Retinal pigment epithelial cell (primary cell): Measurements from ENCODE around the gene ACVR1B.

Experiments used
- DNase-seq: peaks from one replicate; pipeline ENCODE4 v3.0.0-alpha.2; 2010; ENCODE audit warnings: low read depth
- H3K4me3 ChIP-seq: 2 replicates; pipeline ENCODE4 v1.5.1; 2011; ENCODE audit warnings: mild to moderate bottlenecking, low read length, control low read depth, moderate library complexity
- TF ChIP-seq, protein P1 (sequence below): conservative IDR thresholded peaks from 2 replicates; pipeline ENCODE4 v1.5.1; 2011; ENCODE audit warnings: low read depth, low read length, control low read depth, inconsistent platforms

Gene ACVR1B

DNA sequence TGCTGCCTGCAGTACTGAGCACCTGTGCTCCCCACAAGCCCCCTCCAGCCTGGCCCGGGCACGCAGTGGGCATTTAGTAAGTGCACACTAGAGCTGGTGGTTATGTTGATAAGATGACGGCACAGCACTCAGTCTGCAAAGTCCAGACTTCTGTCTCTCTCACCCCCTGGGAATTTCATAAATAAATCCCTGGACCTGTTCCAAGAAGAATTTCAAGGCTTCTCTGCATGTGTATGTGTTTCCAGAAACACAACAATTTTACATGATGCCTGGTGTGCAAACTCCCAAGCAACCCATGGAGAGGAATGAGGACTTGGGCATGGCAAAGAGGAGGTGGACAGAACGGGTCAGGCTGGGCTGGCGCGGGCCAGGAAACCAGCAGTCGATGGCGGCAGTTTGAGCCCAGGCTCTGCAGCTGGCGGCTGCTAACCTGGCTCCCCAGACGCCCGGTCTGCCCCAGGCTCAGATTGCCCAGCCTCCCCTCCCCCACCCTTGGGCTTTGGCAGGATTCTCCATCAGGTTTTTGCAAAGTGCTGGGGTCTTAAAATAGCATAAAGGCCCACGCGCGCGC, 10.4 kb upstream of the ACVR1B start:
- TF ChIP-seq, protein P1, sequence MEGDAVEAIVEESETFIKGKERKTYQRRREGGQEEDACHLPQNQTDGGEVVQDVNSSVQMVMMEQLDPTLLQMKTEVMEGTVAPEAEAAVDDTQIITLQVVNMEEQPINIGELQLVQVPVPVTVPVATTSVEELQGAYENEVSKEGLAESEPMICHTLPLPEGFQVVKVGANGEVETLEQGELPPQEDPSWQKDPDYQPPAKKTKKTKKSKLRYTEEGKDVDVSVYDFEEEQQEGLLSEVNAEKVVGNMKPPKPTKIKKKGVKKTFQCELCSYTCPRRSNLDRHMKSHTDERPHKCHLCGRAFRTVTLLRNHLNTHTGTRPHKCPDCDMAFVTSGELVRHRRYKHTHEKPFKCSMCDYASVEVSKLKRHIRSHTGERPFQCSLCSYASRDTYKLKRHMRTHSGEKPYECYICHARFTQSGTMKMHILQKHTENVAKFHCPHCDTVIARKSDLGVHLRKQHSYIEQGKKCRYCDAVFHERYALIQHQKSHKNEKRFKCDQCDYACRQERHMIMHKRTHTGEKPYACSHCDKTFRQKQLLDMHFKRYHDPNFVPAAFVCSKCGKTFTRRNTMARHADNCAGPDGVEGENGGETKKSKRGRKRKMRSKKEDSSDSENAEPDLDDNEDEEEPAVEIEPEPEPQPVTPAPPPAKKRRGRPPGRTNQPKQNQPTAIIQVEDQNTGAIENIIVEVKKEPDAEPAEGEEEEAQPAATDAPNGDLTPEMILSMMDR, result no peak
- H3K4me3 ChIP-seq, result peak overlapping the region; percentile 19
- DNase-seq, result peak; percentile 66

DNA sequence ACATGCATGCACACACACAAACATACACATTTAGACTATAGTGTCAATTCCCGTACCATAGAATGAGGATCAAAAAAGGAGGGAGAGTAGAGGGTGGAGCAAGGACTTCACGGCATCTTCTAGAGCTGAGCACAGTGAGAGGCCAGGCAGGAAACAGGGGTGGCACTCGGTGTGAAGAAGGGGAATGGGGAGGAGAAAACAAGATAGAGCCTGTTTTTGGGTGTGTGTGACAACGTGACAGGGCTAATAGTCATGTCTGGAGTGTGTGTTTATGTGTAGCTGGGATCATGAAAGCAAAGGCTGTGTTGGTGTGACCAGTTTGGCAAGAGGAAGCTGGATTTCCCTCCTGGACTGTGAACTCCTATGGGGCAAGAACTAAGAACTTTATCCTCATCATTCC, 9.9 kb upstream of the ACVR1B start:
- TF ChIP-seq, protein P1, result no peak
- H3K4me3 ChIP-seq, result no peak overlapping the region
- DNase-seq, result no peak

DNA sequence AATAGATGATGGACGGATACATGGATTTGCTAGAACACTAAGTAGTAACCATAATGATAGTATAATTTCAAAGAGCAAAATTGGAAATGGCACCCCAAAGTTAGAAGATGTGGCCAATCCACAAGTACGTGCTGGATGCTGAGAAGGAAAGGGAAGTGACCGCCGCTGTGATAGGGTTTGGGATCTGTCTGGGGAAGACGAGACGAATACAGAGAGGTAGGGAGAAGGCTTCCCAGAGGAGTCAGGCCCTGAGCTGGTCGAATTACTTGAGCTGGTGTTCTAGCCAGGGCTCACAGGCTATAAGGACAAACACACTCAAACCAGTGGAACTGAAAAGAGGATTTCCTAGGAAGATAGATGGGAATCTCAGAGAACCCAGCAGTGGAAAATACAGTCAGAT, 9.4 kb upstream of the ACVR1B start:
- TF ChIP-seq, protein P1, result no peak
- DNase-seq, result no peak
- H3K4me3 ChIP-seq, result no peak overlapping the region

DNA sequence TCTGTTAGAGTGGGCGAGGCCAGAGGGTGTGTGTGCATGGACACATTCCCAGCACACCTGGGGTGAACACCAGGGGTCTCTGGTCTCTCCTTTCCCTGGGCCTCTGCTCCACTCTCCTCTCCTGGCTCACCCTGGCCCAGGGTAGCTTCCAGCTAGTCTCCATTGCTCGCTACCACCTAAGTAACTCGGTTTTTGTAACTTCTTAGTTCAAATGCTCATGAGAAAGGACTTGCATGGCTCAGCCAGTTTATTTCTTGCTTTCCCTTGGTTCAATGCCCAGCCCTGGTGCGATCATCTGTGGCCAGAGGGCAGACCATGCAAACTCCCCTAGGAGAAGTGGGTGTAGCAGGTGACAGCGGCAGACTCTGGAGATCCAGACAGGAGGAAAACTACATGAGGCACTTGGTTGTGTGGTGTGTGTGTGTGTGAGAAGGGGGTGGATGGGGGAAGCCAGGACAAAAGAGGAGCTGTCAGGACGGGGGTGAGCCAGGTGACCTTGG, 8.9 kb upstream of the ACVR1B start:
- H3K4me3 ChIP-seq, result no peak overlapping the region
- no peak for DNase-seq
- TF ChIP-seq, protein P1, result no peak

DNA sequence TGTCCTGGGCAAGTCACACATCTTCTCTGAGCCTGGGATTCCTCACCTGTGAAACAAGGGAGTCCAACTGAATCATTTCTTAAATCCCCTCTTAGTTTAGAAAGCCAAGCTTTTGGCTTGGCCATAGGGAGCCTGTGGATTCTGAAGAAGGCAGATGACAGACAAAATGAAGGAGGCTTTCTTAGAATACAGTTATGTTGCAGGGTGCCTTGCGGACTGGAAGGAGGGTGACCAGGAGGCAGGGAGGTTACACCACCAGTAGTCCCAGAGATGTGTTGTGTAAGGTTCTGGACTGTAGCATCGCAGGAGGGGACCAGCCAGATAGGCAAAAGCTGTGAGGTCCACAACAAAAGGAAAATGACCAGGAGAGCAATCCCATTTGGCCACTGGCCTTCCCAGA, 8.2 kb upstream of the ACVR1B start:
- TF ChIP-seq, protein P1, result no peak
- H3K4me3 ChIP-seq, result no peak overlapping the region
- no peak for DNase-seq

DNA sequence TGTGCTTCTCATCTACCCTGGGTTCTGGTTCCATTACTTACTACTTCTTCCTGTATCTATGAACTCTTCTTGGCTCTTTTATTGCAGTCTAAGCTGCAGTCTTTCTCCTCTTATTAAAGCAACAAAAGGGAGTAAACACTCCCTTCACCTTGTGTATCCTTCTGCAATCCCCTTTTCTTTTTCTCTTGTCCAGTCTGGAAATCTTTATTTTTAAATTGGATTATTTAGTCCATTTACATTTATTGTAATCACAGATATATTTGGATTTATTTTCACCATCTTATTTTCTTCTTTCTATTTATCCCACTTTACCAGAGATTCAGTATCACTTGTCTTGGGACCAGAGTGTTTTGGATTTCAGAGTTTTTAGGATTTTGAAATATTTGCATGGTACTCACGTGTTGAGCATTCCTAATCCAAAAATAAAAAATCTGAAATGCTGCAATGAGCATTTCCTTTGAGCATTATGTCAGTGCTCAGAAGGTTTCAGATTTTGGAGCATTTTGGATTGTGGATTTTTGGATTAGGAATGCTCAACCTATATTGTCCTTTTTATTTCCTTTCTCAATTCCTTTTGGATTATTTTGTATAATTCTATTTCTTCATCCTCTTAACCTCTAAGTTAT, 6.8 kb upstream of the ACVR1B start:
- no peak for DNase-seq
- no peak overlapping the region for H3K4me3 ChIP-seq
- TF ChIP-seq, protein P1, result no peak
